A549 treated with CORT108297 at 1 μM for 4 hours (cell line): Measurements from ENCODE around the gene ZIC3. TPM values are rescaled to one million over a fixed set of nuclear protein-coding genes. Genes with fewer than 3 reads are reported as not detected.

Experiments used
- total RNA-seq: library from RNA; stranded (reverse); fragments of 200-300 nt; extraction: Qiagen RNA extraction; gene quantifications from 5 replicates; pipeline ENCODE4 v1.2.3, GENCODE V29; 2022

ZIC3 gene
- not detected in 5 replicates for total RNA-seq

GRCh38 chrX:137565921-137566745 lies at the start of gene ZIC3:
ZIC3 (plus strand) TSS chrX:137566127; CDS start chrX:137566692, 565 bp downstream.

